ENCODE results near the gene PBX4.

GRCh38 chr19:19631346-19631745 is 12.9 kb upstream of the PBX4 start:
- TF ChIP-seq CTCF (conservative IDR thresholded peaks at IDR 0.05 in 1 of 2, IDR thresholded peaks at IDR 0.05 in 1 of 2; ENCODE audit: extremely low read depth in 1 of 2, insufficient read depth in 1 of 2, low read depth in 1 of 2, low read length in 2 of 2) (no peak), EZH2 (IDR thresholded peaks at IDR 0.05; ENCODE audit: borderline replicate concordance, low read length) (no peak)

Measured in mammary epithelial cell (primary cell).